ENCODE results near the gene ARRDC2. TPM values are rescaled to one million over a fixed set of nuclear protein-coding genes. Genes with fewer than 3 reads are reported as not detected.

The ARRDC2 gene
- total RNA-seq, 1 experiment from 2014 or later, result 9.2 TPM

- DNase-seq (ENCODE audit: low spot score) (no peak), ATAC-seq (no peak)
- POLR2A ChIA-PET, result no interaction called here
- H3K27ac Mint-ChIP-seq, result no peak overlapping the region
- CTCF ChIA-PET, result no interaction called here
- peaks cover 6% of the 10 kb centered on the region; the same call in 1 of the 2 replicates for H3K4me1 Mint-ChIP-seq
- H3K36me3 Mint-ChIP-seq, result peaks cover 5% of the 10 kb centered on the region
- TF ChIP-seq ZNF416 (CRISPR knock-in tag; IDR thresholded peaks at IDR 0.05) (no peak), ATF1 (CRISPR knock-in tag; IDR thresholded peaks at IDR 0.05) (no peak), ARID4B (CRISPR knock-in tag; IDR thresholded peaks at IDR 0.05; ENCODE audit: borderline replicate concordance) (no peak), NR2C2 (CRISPR knock-in tag; IDR thresholded peaks at IDR 0.05) (no peak), ZSCAN18 (CRISPR knock-in tag; IDR thresholded peaks at IDR 0.05) (no peak), MYBL2 (CRISPR knock-in tag; IDR thresholded peaks at IDR 0.05) (no peak), ZNF121 (CRISPR knock-in tag; IDR thresholded peaks at IDR 0.05) (no peak), FOXJ3 (CRISPR knock-in tag; IDR thresholded peaks at IDR 0.05; ENCODE audit: borderline replicate concordance) (no peak), E2F5 (CRISPR knock-in tag; IDR thresholded peaks at IDR 0.05) (no peak), ZNF423 (CRISPR knock-in tag; IDR thresholded peaks at IDR 0.05) (no peak), CBFB (CRISPR knock-in tag; IDR thresholded peaks at IDR 0.05; ENCODE audit: low read depth) (no peak), KAT7 (CRISPR knock-in tag; IDR thresholded peaks at IDR 0.05; ENCODE audit: borderline replicate concordance) (no peak), MAX (CRISPR knock-in tag; IDR thresholded peaks at IDR 0.05) (no peak), FOXK1 (CRISPR knock-in tag; IDR thresholded peaks at IDR 0.05) (no peak), ZNF281 (CRISPR knock-in tag; IDR thresholded peaks at IDR 0.05) (no peak), ZNF671 (CRISPR knock-in tag; IDR thresholded peaks at IDR 0.05) (no peak)
- no peak overlapping the region for H3K4me3 Mint-ChIP-seq
- peaks cover 8% of the 10 kb centered on the region; the same call in 1 of the 2 replicates for H3K27me3 Mint-ChIP-seq (ENCODE audit: low read depth)
- peaks cover 3% of the 10 kb centered on the region for H3K9me3 Mint-ChIP-seq
Measured at GRCh38 chr19:18009412-18010066, 1.6 kb downstream of the ARRDC2 start.

GRCh38 chr19:18010149-18010548, 2.2 kb downstream of the ARRDC2 start:
- no peak overlapping the region for H3K27ac Mint-ChIP-seq
- H3K27me3 Mint-ChIP-seq (ENCODE audit: low read depth), result peaks cover 8% of the 10 kb centered on the region; the same call in 1 of the 2 replicates
- peaks cover 6% of the 10 kb centered on the region; the same call in 1 of the 2 replicates for H3K4me1 Mint-ChIP-seq
- H3K9me3 Mint-ChIP-seq, result peaks cover 3% of the 10 kb centered on the region
- CTCF ChIA-PET, result no interaction called here
- POLR2A ChIA-PET, result no interaction called here
- DNase-seq (ENCODE audit: low spot score) (no peak), ATAC-seq (no peak)
- no peak overlapping the region for H3K4me3 Mint-ChIP-seq
- H3K36me3 Mint-ChIP-seq, result peaks cover 5% of the 10 kb centered on the region
- no peak for TF ChIP-seq IRF2 (CRISPR knock-in tag; IDR thresholded peaks at IDR 0.05; ENCODE audit: borderline replicate concordance, low read depth)
- no peak for TF ChIP-seq USF2 (CRISPR knock-in tag; IDR thresholded peaks at IDR 0.05)
- TF ChIP-seq TCF7 (CRISPR knock-in tag; IDR thresholded peaks at IDR 0.05; ENCODE audit: low read depth), result no peak
- TF ChIP-seq ZNF512 (CRISPR knock-in tag; IDR thresholded peaks at IDR 0.05; ENCODE audit: borderline replicate concordance), result no peak
- no peak for TF ChIP-seq FOXP4 (CRISPR knock-in tag; IDR thresholded peaks at IDR 0.05)

Data from WTC11 (cell line).